NCI-H2227 (cell line): ENCODE results near the gene SH3TC1.

Source experiments
- DNase-seq: peaks from one replicate; lab custom pipeline; 2025; ENCODE audit not compliant: unreplicated experiment; lab: John Stamatoyannopoulos, UW

The SH3TC1 gene

DNA sequence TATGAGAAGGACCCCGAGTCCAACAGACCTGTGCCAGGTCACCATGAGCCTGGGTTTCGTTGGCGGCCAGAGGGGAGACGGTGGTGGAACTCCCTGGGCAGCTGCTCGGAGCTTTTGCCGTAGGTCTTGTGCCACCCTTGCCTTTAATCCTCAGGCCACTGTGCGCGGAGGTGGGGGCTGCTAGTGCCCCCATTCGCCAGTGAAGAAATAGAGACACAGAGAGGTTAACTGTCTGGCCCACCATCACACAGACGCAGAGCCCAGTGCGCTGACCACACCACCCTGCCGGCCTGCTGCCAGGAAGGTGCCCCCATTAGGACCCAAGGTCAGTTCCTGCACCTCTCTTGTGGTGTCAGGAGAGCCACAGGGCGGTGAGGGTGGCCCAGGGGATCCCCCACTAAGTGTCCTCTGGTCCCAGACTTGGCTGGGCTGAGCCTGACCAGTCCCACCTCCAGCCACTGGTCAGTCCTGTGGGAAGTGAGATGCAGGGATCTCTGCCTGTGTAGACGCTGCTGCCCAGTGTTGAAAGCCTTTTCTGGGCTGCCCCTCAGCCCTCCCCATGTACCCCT is 42.2 kb downstream of the SH3TC1 start:
- no peak for DNase-seq

DNA sequence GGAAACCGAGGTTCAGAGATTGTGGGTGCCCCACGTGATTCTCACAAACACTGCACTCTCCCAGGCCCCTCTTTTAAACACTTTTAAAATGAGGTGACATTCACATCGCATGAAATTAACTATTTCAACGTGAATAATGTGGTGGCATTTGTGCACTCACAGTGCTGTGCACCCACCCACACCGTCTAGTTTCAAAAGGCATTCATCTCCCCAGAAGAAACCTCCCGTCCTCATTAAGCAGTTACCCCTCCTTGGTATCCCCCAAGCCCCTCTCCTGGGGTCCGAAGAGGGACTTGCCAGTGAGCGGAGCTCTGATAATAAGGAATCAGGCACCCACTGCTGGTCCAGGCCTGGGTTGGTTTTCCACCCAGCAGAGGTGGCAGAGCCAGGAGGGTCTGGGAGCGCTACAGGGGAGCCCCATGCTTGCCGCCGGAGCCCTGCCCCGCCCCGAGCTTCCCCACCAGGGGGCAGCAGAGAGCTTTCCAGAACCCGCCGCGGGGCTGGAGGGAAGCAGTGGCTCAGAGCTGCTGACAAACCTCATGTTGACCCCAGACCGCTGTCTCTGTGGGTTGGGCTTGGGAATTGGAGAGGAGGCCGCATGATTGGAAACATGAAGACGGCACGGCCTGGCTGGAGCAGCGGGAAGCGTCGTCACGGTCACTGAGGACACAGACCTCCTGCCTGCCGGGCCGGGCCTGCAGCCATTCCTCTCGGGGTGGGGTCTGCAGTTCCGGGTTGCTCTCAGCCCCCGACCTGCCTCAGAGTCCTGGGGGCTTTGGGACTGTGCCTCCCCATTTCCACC is 43.0 kb downstream of the SH3TC1 start:
- peak; percentile 83 for DNase-seq

DNA sequence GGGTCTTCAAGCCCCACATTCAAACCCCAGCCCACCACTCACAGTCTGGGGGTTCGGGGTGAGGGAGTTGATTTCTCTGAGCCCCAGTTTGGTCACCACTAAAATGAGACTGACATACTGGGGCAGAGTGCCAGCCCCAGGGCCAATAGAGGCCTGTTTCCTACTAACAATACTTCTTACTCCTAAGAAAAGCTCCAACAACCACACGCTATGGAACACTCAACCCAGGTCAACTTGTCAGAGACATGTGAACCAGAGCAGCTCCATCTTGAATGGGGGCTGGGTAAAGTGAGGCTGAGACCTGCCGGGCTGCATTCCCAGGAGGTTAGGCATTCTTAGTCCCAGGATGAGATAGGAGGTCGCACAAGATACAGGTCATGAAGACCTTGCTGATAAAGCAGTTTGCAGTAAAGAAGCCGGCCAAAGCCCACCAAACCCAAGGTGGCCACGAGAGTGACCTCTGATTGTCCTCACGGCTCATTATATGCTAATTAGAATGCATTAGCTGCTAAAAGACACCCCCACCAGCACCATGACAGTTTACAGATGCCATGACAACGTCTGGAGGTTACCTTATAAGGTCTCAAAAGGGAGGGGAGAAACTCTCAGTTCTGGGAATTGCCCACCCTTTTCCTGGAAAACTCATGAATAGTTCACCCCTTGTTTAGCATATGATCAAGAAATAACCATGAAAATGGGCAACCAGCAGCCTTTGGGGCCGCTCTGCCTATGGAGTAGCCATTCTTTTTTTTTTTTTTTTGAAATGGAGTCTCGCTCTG is 43.9 kb downstream of the SH3TC1 start:
- DNase-seq = no peak

DNA sequence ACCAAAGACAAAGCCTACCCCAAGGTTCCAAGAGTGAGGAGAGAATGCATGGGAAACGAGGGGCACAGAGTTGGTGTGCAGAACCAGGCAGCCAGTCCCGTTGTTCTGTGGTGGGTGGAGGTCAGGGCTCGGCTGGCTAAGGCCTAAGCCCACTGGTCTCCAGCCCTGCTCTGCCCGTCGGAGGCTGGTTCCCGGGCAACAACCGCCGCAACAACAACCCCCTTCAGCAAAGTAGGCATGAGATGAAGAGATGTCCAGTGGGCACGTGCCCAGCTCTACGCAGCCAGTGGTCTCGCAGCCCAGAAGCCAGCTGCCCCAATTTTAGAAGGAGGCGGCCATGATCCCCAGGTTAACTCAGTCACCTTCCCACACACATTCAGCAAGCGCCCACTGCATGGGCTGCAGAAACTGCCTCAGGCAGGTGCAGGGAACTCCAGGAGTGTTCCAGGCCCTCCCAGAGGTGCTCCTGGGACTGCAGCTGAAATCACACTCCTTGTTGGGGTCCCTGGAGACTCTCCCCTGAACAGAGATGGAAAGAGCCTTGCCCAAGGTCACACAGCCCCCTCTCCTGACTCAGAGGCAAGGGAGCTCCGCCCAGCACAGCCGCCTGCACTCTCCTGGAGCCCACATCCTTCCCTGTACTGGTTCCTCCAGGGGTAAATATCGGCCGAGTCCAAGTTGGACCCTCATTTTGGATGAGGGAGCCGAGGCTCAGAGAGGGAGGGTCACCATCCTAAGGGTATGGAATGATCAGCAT is 45.1 kb downstream of the SH3TC1 start:
- DNase-seq = no peak

DNA sequence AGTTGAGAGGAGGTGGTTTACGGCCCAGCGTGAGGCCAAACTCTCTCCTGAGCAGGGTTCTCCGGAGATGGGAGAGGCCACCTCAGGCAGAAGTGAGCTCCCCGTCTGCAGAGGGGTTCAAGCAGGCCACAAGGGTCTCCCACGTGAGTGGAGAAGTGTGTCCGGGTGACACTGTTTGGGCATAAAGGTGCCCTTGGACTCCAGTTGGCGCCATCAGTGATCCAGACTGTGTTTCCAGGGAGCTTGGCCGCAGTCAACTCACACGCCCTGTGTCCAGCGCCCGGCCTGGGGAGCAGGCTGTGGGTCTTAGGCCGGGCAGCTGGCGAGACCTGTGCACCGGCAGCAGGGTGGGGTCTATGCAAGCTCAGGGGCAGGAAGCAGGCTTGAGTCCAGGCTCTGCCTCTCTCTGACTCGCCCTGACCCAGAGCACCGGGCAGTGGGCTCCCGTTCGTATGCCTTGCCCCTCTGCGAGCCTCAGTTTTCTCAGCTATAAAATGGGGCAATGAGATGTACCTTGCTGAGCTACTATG is 45.9 kb downstream of the SH3TC1 start:
- no peak for DNase-seq

DNA sequence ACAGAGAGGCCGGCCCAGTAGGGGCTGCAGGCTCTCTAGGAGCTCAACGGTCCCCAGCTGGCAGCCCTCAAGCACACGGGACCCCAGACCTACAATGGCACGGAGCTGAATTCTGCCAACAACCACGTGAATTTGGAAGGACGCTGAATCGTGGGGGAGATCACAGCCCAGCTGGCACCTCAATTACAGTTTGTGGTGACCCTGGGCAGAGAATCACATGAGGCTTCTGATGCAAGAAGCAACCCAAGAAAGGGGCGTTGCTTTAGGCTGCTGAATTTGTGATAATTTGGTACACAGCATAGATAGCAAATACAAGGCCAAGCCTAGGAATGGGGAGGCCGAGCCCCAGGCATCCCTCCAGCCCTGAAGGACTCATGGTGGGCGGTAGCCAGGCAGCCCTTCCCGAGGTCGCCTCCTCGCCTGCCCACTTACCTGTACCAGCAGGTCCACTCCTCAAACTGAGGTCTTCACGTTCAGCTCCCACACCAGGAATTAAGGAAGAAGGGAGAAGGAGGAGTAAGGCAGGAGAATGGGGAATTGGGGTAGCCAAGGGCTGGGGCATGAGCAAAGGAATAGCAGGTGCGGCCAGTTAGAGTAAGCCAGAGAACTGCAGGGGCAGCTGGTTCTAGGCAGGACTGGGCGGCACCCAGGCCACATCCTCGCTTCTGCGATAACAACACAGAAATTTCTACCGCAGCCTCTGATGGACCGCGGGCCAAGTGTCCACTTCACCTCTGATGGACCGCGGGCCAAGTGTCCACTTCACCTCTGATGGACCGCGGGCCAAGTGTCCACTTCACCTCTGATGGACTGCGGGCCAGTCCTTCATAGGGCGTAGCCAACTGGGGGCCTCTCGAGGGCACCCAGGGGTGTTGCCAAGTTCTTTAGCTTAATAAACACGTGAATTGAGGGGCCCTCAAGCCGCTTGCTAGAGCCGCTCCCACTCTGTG is 47.1 kb downstream of the SH3TC1 start:
- DNase-seq = no peak

DNA sequence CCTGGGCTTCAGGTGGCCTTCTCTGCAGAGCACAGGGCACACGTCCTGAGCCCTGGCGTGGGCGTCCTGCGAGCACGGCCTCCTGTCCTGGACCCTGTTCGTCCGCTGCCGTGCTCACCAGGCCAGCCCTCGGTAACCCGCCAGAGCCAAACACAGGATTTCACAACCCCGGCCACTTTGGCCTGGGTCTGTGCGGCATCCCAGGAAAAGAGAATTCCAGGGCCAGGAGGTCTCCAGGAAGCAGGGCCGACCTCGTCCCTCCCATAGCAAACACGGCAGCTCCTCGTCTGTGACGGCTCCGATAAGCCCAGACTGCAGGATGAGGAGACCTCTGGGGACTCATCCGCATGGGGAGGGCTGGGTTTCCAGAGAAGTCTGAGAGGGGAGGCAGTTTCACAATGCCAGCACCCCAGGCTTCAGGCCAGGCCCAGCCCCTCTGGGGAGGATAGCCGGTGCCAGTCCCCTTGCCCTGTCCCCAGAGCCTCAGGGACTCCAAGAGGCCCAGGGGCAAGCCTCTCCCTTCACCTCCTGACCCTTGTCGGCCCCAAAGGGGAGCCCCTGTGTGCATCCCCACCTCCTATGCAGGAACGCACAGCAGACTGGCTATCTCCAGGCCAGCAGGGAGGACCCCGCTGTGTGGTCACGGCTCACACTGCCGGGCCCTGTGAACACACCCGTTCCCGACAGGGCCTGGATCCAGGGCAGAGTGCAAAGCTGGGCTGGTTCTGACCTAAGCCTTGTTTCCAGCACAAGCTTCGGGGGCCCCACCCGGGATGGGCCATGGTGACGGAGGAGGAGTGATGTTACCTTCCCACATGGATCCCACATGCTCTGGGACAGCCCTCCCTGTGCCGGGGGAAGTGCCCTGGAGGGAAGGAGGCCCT is 48.2 kb downstream of the SH3TC1 start:
- DNase-seq = no peak

DNA sequence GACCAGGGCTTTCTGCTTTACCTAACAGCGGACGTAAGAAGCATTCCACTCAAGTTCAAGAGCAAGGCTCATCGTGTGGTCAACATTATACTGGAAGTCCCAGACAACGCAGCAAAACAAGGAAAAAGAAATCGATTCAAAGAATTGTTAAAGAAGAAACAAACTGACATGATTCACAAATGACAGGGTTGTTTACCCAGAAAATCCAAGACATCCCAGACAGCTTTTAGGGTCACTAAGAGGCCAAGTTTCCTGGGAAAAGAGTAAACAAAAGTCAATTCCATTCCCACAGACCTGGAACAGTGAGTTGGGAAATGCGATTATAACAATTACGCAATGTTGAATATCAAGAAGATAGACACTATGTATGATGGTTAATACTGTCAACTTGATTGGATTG is 49.0 kb downstream of the SH3TC1 start:
- DNase-seq = no peak

DNA sequence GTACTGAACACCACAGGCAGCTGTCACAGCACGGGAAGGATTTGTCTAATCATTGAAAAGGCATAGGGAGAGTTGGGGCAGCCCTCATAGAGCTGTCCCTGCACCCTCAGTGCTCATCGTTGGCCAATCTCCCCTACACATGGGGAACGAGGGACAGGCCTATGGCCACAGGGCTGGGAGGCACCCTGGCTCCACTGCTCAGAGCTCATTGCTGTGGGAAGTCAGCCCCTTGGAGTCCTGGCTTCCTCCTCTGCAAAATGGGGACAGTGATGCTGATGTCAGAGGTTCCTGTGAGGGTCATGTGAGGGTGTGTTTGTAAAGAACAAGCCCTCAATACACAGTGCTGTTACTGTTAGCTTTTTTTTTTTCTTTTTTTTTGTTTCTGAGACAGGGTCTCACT is 51.1 kb downstream of the SH3TC1 start:
- DNase-seq = no peak

DNA sequence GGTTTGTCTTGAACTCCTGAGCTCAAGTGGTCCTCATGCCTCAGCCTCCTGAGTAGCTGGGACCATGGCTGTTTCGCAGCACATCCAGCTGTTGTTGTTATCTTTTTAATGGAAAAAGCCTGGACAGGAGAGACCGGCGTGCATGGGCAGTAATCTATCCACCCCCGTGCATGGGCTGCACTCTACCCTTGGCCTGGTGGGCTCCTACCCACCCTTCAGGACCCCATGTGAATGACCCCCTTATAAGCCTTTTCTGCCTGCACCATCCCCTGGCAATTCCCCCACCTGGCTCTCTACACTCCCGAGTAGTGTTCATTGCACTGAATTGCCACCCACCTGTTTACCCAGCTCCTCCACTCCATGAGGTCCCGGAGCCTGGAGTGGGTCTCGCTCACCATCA is 51.5 kb downstream of the SH3TC1 start:
- DNase-seq = no peak

DNA sequence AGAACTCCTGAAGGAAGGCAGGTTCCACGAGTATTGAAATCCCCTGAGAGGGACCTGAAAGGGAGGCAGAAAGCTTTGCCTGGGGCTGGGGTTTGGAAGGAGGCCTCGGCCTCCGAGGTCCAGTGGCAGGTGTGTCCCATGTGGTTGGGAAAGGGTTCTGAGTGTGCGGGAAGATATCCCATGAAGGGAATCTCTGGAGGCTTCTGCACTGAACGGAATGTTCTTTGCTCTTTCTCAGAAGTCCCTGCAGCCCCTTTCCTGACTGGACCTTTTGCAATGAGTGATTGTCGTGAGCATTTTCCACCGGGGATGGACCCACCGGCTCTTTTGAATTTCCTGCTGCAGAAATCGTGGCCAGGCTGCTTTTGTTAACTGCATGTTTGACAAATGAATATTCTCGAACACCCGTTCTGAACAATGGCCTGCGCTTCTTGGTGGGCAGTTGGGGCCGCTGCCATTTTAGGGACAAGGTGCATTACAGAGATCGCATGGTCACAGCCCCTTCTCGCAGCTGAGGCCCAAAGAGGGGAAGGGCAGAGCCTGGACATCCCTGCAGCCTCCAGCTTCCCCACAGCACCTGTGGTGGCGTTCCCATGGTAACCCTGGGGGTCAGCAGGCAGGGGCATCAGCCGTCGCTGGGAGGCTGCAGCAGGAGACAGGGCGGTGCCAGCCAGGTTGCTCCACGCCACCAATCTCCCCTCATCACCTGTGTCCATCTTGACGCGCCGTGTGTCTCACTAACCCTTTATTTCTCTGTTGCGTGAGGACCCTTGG is 52.2 kb downstream of the SH3TC1 start:
- DNase-seq = no peak

DNA sequence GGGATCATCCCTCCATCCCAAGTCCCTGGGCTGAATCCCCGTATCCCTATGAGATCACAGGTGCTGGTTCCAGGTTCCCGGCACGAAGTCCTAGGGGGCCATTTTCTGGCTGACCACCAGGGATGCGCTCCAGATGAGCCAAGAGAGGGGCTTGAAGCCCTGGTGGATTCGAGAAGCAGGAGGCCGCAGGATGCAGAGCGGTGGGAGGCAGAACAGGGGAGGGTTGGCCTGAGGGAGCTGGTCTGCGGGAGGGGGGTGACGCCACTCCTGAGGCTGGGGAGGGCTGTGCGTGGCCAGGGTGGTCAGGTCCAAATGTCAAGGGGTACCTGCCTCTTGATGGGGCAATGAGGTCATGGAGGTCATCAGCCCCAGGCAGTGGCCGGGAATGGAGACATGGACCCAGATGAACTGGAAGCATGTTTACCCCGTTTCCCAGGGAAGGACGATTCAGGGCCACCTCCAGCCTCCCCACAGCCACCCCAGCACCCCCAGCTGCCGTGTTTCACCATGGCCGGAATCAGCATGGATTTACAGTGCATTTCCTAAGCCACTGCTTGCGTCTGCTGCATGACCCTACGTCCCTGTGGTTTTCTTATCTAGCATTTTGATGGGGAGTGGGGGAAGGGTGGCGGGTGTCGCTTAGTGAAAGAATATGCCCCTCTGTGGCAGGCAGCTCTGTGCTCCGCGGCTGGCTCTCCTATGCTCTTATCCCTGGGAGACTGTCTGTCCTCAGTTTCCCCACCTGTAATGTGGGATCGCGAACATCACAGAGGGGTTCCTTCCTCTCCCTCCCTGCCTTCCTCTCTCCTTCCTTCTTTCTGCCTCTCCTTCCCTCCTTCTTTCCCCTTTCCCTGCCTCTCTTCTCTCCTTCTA is 53.4 kb downstream of the SH3TC1 start:
- no peak for DNase-seq

DNA sequence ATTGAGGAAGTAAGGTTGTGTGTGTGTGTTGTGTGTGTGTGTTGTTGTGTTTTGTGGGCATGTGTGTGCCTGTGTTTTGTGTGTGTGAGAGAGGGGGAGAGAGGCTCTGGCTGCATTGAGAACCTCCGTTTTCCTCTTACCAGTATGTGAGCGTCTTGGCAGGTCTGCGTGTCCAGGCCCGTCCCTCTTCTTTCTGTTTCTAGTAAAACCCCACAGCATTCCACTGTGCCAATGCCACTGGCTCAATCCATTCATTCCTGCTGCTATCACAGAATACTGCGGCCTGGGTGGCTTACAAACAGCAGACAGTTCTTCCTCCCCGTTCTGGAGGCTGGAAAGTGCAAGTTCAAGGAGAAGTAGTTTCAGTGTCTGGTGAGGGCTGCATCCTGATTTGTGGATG is 55.0 kb downstream of the SH3TC1 start:
- DNase-seq = no peak

DNA sequence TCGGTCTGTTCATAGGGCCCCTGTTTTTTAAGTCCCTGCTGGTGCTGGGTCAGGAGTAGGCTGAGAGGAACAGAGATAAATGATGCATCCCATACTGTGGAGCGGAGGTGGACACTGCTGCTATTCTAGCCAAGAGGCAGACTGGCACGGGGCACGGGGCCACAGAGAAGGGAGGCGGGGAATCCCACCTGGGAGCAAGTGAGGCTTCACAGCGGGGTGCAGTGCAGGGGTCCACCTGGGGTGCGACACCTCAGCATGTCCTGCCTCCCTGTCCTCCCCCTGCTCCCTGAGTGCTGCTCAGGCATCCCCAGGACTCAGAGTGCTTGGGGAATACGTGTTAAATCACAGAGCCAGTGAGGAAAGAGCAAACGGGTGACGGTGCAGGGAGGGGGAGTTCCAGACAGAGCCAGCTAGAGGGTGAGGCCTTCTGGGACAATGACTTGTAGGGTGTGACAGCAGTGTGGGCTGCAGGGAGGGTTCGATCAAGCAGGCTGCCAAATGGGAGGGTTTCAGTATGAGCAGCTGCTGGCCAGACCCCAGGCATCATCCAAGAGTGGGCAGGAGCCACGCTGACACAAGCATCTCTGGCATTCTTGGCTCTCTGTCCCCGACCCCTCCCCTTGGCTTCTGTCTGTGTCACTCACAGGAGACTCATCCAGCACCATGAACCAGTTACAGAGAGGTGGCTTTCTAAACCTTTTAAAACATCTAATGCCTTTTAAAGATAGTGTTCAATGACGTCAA is 56.8 kb downstream of the SH3TC1 start:
- no peak for DNase-seq

DNA sequence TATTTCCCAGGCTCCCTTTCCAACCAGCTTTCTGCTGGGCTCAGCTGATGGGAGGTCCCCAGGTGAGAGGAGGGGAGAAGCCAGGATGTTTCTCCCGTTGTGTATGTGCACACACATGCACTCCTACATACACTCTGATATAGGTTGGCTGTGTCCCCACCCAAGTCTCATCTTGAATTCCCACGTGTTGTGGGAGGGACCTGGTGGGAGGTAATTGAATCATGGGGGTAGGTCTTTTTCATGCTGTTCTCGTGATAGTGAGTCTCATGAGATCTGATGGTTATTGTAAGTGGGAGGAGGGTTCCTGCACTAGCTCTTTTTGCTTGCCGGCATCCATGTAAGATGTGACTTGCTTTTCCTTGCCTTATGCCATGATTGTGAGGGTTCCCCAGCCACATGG is 58.8 kb downstream of the SH3TC1 start:
- DNase-seq = no peak

DNA sequence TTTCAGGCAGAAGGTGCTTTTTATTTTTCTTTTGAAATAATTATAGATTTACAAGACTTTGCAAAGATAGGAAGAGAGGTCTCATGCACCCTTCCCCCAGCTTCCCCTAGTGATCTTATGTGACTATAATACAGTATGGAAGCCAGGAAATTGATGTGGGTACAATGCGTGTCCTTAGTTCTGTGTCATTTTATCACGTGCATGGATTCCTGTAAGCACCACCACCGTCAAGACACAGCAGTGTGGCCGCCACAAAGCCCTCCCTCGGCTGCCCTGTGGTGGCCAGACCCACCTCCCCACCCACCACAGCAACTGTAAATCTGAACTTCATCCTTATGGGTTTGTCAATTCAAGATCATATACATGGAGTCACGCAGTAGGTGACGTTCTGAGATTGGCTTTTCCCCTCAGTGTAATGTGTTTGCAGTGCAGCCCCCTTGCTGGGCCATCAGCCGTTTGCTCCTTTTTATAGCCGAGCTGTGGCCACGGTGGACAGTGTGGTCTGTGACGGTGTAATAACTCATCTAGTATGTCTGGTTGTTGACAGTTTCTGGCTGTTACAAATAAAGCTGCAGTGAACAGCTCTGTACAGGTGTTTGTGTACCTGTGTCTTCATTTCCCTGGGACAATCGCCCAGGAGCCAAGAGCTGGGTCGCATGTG is 59.6 kb downstream of the SH3TC1 start:
- no peak for DNase-seq
